ENCODE results near the gene TMEFF2.

DNA sequence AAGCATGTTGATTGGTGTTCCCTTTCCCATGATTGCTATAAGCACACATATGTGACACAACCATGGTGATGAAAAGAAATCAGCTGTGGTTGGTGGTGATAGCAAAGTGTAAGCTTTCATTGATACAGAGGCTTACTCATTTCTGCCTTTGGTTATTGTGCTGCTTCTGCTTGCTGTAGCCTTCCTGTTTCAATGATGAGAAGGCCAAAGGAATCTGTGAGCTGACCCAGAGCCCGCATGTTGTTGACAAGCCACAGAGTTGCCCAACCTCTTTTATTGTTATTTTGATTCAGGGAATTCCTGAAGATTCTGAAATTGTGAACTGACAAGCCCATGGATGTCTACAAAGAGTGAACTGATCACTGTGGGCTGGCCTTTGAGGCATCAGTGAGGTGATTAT, 164.4 kb downstream of the TMEFF2 start:
- TF ChIP-seq, protein P1, sequence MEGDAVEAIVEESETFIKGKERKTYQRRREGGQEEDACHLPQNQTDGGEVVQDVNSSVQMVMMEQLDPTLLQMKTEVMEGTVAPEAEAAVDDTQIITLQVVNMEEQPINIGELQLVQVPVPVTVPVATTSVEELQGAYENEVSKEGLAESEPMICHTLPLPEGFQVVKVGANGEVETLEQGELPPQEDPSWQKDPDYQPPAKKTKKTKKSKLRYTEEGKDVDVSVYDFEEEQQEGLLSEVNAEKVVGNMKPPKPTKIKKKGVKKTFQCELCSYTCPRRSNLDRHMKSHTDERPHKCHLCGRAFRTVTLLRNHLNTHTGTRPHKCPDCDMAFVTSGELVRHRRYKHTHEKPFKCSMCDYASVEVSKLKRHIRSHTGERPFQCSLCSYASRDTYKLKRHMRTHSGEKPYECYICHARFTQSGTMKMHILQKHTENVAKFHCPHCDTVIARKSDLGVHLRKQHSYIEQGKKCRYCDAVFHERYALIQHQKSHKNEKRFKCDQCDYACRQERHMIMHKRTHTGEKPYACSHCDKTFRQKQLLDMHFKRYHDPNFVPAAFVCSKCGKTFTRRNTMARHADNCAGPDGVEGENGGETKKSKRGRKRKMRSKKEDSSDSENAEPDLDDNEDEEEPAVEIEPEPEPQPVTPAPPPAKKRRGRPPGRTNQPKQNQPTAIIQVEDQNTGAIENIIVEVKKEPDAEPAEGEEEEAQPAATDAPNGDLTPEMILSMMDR (IDR thresholded peaks at IDR 0.05): no peak
- TF ChIP-seq RFX5 (IDR thresholded peaks at IDR 0.05; ENCODE audit: low read length) (no peak), EP300 (IDR thresholded peaks at IDR 0.05; ENCODE audit: borderline replicate concordance in 1 of 2, low read depth in 1 of 2, low read length in 1 of 2) (no peak), TCF12 (IDR thresholded peaks at IDR 0.05) (no peak)
- TF ChIP-seq, protein P2, sequence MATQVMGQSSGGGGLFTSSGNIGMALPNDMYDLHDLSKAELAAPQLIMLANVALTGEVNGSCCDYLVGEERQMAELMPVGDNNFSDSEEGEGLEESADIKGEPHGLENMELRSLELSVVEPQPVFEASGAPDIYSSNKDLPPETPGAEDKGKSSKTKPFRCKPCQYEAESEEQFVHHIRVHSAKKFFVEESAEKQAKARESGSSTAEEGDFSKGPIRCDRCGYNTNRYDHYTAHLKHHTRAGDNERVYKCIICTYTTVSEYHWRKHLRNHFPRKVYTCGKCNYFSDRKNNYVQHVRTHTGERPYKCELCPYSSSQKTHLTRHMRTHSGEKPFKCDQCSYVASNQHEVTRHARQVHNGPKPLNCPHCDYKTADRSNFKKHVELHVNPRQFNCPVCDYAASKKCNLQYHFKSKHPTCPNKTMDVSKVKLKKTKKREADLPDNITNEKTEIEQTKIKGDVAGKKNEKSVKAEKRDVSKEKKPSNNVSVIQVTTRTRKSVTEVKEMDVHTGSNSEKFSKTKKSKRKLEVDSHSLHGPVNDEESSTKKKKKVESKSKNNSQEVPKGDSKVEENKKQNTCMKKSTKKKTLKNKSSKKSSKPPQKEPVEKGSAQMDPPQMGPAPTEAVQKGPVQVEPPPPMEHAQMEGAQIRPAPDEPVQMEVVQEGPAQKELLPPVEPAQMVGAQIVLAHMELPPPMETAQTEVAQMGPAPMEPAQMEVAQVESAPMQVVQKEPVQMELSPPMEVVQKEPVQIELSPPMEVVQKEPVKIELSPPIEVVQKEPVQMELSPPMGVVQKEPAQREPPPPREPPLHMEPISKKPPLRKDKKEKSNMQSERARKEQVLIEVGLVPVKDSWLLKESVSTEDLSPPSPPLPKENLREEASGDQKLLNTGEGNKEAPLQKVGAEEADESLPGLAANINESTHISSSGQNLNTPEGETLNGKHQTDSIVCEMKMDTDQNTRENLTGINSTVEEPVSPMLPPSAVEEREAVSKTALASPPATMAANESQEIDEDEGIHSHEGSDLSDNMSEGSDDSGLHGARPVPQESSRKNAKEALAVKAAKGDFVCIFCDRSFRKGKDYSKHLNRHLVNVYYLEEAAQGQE (IDR thresholded peaks at IDR 0.05; ENCODE audit: low read depth, low read length): no peak
- TF ChIP-seq, protein P3, sequence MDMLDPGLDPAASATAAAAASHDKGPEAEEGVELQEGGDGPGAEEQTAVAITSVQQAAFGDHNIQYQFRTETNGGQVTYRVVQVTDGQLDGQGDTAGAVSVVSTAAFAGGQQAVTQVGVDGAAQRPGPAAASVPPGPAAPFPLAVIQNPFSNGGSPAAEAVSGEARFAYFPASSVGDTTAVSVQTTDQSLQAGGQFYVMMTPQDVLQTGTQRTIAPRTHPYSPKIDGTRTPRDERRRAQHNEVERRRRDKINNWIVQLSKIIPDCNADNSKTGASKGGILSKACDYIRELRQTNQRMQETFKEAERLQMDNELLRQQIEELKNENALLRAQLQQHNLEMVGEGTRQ (IDR thresholded peaks at IDR 0.05; ENCODE audit: borderline replicate concordance, low read depth, low read length): no peak
- TF ChIP-seq, protein P4, sequence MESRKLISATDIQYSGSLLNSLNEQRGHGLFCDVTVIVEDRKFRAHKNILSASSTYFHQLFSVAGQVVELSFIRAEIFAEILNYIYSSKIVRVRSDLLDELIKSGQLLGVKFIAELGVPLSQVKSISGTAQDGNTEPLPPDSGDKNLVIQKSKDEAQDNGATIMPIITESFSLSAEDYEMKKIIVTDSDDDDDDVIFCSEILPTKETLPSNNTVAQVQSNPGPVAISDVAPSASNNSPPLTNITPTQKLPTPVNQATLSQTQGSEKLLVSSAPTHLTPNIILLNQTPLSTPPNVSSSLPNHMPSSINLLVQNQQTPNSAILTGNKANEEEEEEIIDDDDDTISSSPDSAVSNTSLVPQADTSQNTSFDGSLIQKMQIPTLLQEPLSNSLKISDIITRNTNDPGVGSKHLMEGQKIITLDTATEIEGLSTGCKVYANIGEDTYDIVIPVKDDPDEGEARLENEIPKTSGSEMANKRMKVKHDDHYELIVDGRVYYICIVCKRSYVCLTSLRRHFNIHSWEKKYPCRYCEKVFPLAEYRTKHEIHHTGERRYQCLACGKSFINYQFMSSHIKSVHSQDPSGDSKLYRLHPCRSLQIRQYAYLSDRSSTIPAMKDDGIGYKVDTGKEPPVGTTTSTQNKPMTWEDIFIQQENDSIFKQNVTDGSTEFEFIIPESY (IDR thresholded peaks at IDR 0.05; ENCODE audit: borderline replicate concordance, low read depth): no peak
